Measurements from ENCODE around the gene INPP5A.
"Not testable (repeated sequence)": the region's sequence is repeated elsewhere in the genome, so short reads cannot be mapped to it uniquely, and the experiment has no call there.

Gene INPP5A

GRCh38 chr10:132786476-132786883 is 248.9 kb downstream of the INPP5A start:
- DNase-seq (ENCODE audit: low read depth): no peak

DNA sequence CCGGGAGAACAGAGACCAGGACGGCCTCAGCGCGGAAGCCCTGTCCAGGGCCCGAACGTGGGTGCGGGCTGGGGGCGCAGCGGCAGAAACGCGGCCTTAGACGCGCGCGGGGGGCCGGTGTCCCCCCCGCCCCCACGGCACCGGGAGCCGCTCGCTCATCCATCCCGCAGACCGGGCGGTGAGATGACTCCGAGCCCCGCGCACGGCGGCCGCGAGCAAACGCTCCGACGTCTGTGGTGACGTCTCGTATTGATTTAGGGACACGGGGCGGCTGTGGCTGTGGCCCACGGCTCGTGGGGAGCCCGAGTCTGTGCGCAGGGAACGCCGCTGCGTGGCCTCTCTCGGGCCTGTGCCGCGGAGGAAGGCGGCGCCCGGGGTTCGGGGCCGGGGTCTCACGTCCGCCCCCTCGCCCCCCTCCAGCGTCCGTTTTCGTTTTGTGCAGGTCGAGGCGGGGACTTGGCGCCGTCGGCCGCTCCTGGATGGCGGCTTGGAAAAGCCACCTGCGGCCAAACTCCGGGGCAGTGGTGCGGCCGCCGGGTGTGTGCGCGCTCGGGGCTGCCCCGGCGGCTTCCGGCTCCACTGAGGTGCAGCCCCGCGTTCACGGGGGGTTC is 249.4 kb downstream of the INPP5A start:
- DNase-seq (ENCODE audit: low read depth): no peak

- no peak for DNase-seq (ENCODE audit: low read depth)
Observed at GRCh38 chr10:132787495-132788179, 250.1 kb downstream of the INPP5A start.

DNA sequence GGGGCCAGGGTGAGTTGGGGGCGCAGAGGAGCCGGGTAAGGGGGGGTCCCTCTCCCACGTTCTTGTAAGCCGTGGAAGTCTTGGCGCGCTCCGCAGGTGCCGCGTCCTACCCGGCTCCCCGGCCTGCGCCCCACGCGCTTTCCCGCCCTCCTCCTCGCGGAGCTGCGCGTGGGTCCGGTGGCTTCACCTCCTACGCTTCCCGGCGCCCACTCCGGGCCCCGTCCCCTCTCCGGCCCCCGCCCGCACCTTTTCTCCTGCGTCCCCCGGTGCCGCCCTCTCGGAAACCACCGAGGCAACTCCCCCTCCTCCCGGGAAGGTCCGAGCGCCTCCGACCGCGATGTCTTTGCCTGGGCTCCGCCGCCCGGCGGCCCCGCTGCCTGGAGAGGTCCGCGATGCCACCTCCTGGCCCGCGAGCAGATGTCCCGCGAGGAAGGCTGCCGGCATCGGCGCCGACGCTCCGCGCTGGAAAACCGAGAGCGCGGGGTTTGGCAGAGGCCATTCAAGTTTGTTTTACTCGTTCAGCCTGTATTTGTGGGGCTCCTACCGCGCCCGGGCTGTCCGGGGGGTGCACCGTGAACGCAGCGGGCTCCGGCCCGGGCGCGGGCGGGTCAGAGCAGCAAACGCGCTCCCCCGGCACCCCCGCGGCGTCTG is 250.7 kb downstream of the INPP5A start:
- DNase-seq (ENCODE audit: low read depth): no peak

DNA sequence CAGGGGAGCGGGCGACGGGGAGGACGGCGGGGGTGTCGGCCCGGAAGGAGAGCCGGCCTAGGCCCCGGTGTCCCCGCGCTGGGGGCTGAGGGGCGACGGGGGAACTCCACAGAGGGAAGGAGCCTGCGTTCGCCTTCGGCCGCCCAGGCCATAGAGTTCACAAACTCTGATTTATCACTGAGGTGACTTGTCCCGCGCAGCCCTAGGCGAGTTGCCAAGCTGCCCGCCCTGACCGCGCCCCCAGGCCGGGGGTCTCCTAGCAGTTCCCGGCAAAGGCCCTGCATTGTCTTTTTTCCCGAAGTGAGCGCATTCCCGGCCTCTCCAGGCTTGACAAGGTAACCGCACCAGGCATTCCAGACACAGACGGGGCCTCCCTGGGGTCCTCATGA is 251.2 kb downstream of the INPP5A start:
- no peak for DNase-seq (ENCODE audit: low read depth)

DNA sequence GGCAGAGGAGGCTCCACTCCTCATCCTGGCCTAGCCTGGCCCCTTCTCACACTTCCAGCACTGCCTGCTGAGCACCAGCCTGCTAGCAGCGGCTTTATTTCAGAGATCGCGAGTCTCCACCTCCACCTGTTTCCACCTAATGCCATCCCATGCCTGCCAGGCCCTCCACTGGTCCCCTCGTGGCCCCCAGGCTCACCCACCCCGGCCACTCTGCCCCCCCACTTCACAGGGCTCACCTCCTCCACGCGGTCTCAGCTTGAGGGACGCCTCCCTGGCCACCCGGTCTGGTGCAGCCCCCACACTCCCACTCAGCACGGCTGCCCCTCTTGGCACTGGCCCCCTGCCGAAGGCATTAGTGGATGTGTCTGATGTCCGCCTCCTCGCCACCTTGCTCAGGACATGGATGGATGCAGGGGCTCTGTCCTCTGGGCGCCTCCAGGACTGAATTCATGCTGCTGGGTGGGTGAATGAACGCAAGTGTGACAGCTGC is 252.1 kb downstream of the INPP5A start:
- no peak for DNase-seq (ENCODE audit: low read depth)

DNA sequence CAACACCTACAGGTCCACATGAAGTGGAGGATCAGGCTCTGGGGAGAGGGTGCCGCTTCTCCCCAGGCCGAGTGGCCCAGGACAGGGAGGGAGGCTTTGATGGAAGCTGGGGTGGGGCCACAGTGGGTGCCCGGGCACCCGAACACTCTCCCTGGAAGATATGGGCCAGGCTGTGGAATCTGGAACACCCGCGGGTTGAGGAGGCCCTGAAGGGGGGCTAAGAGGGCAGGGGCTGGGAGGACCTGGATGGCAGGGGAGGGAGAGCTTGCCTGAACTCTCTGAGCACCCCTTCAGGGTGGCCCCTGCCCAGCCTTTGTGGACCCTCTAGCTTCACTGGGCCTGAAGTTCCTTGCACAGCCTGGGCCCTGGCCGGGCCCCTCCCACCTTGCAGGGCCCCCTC is 252.9 kb downstream of the INPP5A start:
- DNase-seq (ENCODE audit: low read depth): no peak

DNA sequence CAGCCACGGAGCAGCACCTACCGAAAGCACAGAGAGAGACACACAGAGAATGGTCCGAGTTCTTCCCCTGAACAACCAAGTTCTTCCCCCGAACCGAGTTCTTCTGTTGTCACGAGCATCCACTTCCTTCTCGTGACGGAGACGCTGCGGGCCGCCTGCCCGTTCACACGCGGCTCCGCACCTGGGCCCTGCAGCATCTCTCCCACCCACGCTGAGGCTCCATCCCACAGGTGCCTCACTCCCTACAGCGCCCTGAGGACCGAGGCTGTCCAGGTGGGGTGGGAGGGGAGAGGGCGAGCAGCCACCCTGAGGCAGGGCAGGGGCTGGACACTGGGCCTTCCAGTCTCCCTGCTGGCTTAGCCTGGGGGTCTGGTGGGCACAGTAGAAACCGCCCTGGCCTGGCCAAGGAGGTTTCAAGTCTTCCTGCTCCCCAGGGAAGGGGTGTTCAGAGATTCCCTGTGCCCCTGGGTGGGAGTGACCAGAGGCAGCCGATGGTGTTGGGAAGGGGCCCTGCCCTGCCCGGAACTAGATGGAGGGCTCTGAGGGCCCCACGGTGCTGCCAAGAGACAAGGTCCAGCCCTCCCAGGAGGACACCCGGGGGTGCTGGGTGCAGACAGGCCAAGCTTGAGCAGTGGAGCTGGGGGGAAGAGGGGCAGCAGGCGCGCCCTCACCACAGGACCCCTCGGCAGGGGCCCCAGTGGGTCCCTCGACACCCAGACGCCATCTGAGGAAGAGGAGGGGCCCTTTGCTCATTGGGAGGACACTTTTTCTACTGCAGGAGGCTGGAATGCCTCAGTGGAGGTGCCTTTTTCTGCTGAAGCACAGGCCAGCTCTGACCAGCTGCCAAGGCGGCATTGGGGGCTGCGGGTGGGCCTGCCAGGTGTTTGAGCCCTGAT is 253.6 kb downstream of the INPP5A start:
- no peak for DNase-seq (ENCODE audit: low read depth)

DNA sequence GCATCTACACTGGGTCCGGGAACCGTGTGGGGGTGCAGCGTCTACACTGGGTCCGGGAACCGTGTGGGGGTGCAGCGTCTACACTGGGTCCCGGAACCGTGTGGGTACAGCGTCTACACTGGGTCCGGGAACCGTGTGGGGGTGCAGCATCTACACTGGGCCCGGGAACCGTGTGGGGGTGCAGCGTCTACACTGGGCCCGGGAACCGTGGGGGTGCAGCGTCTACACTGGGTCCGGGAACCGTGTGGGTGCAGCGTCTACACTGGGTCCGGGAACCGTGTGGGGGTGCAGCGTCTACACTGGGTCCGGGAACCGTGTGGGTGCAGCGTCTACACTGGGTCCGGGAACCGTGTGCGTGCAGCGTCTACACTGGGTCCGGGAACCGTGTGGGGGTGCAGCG is 254.5 kb downstream of the INPP5A start:
- not testable (repeated sequence) for DNase-seq (ENCODE audit: low read depth)

- no peak for DNase-seq (ENCODE audit: low read depth)
Observed at GRCh38 chr10:132792796-132793195, 255.2 kb downstream of the INPP5A start.

DNA sequence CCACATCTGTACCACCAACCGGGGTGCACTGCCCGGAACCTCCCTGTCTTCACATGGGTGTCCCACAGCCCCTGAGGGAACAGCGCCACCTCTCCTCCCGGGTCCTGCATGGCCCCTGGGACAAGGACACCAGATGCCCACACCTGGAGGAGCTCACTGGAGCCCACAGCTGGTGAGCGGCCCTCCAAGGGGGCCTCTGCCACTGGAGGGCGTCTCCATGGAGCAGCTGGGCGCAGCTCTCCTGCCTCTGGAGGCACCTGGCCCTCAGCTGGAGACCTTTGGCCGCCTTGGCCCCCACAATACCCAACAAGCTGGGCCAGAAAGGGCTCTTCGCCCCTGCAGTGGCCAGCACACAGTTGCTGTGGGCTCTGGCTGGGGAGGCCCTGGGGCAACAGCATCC is 255.6 kb downstream of the INPP5A start:
- no peak for DNase-seq (ENCODE audit: low read depth)

GRCh38 chr10:132793871-132794849 is 256.6 kb downstream of the INPP5A start:
- DNase-seq (ENCODE audit: low read depth): no peak

GRCh38 chr10:132796846-132797245 is 259.3 kb downstream of the INPP5A start:
- DNase-seq (ENCODE audit: low read depth): no peak

DNA sequence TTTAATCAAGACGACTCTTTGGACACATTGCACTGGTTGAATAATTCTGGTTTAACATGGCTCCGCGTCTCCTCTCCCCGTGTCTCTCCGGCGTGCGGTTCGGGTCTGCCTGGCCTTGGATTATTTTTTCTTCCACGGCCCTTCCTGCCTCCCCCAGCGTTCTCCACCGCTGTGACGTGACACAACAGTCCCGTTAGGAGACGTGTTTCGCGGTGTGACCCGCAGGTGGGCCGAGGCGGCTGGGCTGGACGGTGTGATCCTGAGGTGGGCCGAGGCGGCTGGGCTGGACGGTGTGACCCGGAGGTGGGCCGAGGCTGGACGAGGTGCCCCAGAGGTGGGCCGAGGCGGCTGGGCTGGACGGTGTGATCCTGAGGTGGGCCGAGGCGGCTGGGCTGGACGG is 260.4 kb downstream of the INPP5A start:
- DNase-seq (ENCODE audit: low read depth): not testable (repeated sequence)

- no peak for DNase-seq (ENCODE audit: low read depth)
Observed at GRCh38 chr10:132798403-132798802, 260.8 kb downstream of the INPP5A start.

GRCh38 chr10:132798876-132799275 is 261.3 kb downstream of the INPP5A start:
- no peak for DNase-seq (ENCODE audit: low read depth)

DNA sequence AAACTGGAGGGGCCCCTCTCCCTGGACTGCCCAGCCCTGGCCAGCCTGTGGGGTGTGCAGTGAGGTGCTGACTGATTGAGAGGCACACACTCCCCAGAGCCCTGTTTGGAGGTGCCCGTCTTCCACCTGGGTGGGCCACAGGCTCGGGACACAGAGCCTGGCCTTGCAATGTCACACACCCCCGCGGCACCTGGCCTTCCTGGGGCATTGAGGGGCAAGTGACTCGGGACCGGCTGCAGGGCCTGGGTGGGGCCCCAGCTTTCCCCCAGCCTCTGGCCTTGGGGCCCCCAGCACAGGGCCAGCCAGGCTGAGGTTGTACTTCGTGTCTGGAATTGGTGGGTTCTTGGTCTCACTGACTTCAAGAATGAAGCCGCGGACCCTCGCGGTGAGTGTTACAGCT is 262.3 kb downstream of the INPP5A start:
- DNase-seq (ENCODE audit: low read depth): no peak

- DNase-seq (ENCODE audit: low read depth): no peak
Observed at GRCh38 chr10:132802048-132802447, 264.5 kb downstream of the INPP5A start.

DNA sequence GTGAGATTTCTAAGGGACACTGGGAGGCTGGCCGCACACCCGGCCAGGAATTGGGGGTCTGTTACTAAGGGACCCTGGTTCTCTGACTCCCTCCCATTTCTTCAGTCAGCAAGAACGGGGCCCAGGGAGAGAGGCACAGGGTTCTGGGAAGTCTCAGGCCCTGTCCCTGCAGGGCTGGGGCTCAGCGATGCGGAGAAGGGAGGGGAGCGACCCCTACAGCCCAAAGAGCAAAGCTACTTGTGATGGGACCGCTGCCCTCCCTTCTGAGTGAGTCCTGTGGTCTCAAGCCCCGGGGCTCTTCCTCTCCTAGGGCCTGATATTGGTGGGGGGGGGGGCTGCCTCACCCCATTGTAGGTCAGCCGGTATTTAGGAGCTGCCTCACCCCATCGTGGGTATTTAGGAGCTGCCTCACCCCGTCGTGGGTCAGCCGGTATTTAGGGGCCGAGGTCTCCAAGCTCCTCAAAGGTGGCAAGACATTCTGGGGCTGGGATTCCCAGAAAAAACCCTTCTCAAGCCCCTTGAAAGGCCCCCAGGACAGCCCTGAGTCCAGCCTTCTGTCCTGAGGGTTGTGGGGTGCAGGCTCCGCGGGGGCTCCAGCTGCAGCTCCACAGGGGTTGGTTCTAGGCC is 265.2 kb downstream of the INPP5A start:
- no peak for DNase-seq (ENCODE audit: low read depth)

GRCh38 chr10:132803416-132804210 is 266.0 kb downstream of the INPP5A start:
- no peak for DNase-seq (ENCODE audit: low read depth)
